Spleen (tissue), 11 donors: ENCODE measurements around the gene KCND3. TPM values are rescaled to one million over a fixed set of nuclear protein-coding genes. Genes with fewer than 3 reads are reported as not detected.

Source experiments
- DNase-seq: peaks from one replicate; pipeline ENCODE4 v3.0.0-alpha.2; 2020
- H3K27ac ChIP-seq, 8 donors: fragments of 200-600 bp; sonication (generic) in 7 of 8; 1 replicate in 4 of 8; 2 replicates in 4 of 8; pipeline versions ENCODE4 v1.5.0 to v1.8.0; 2016 to 2021; ENCODE audit warnings: inconsistent platforms in 4 of 8, mild to moderate bottlenecking in 4 of 8, moderate library complexity in 1 of 8
- H3K27me3 ChIP-seq, 7 donors: fragments of 200-600 bp; sonication (generic) in 6 of 7; replicated peaks in 1 of 7; 1 replicate in 4 of 7; 2 replicates in 3 of 7; pipeline versions ENCODE4 v1.5.0 to v1.8.0; 2016 to 2021; ENCODE audit warnings: inconsistent platforms in 3 of 7, mild to moderate bottlenecking in 1 of 7
- H3K36me3 ChIP-seq, 6 donors: fragments of 200-600 bp; sonication (generic) in 5 of 6; 1 replicate in 4 of 6; 2 replicates in 2 of 6; pipeline versions ENCODE4 v1.5.0 to v1.8.0; 2016 to 2021; ENCODE audit warnings: inconsistent platforms in 2 of 6
- H3K4me1 ChIP-seq, 6 donors: fragments of 200-600 bp; sonication (generic) in 5 of 6; 1 replicate in 3 of 6; 2 replicates in 3 of 6; pipeline versions ENCODE4 v1.5.0 to v1.8.0; 2016 to 2021; ENCODE audit warnings: inconsistent platforms in 3 of 6
- H3K4me3 ChIP-seq, 8 donors: fragments of 200-600 bp; sonication (generic) in 7 of 8; 1 replicate in 4 of 8; 2 replicates in 4 of 8; pipeline versions ENCODE4 v1.5.0 to v1.8.0; 2016 to 2021; ENCODE audit warnings: inconsistent platforms in 4 of 8, mild to moderate bottlenecking in 4 of 8, moderate library complexity in 2 of 8
- H3K9me3 ChIP-seq, 8 donors: fragments of 200-600 bp; sonication (generic) in 7 of 8; 1 replicate in 4 of 8; 2 replicates in 4 of 8; pipeline versions ENCODE4 v1.5.0 to v1.8.0; 2016 to 2021; ENCODE audit warnings: inconsistent platforms in 4 of 8
- POLR2A ChIP-seq, 3 donors: fragments of 450-650 bp; IDR thresholded peaks; one replicate each; pipeline ENCODE4 v1.5.1; 2017; ENCODE audit warnings: antibody characterized with exemption in 3 of 3, mild to moderate bottlenecking in 1 of 3
- POLR2AphosphoS5 ChIP-seq, 3 donors: sonication (generic); formaldehyde crosslinking; IDR thresholded peaks; one replicate each; pipeline ENCODE4 v1.5.1; 2017; ENCODE audit warnings: antibody characterized with exemption in 3 of 3
- WGBS, 5 donors: extraction: QIAGEN DNeasy Blood & Tissue Kit in 3 of 5; methylation state at CpG; one replicate each; pipeline versions ENCODE4 v1.1.5 to v1.1.7; 2013 to 2018; 5-methylcytosine and 5-hydroxymethylcytosine counted together
- intact Hi-C: fragments of 100-400 bp; cut with DNase I; formaldehyde crosslinking; loops from one replicate; pipeline ENCODE4 v1.15.0; 2023; ENCODE audit warnings: low total_unique reads
- polyA plus RNA-seq, 3 donors: library from polyadenylated mRNA; stranded (reverse); fragments of 200-250 nt; gene quantifications; one replicate each; pipeline ENCODE4 v1.2.1, GENCODE V29; 2013
- total RNA-seq, 7 donors: library from RNA; depleted of rRNA in 3 of 7; stranded (reverse); fragments of >200 nt in 3 of 7; fragmentation: NEBNext Ultra II Directional in 4 of 7; extraction: Animal tissue kit (Norgen Biotek cat#: 25700) in 4 of 7; gene quantifications; one replicate each; pipeline versions ENCODE4 v1.1.0 to v1.2.1, GENCODE V29; 2016 to 2021
- TF ChIP-seq, protein P1 (sequence below), 11 experiments: fragments of 200-600 bp in 7 of 11; fragments of 450-650 bp in 4 of 11; sonication (generic) in 4 of 11; IDR thresholded peaks in 8 of 11; conservative IDR thresholded peaks in 3 of 11; 1 replicate in 7 of 11; 2 replicates in 4 of 11; pipeline versions ENCODE4 v1.4.0 to v1.8.0; 2016 to 2021; ENCODE audit warnings: antibody characterized with exemption in 11 of 11, inconsistent platforms in 4 of 11, mild to moderate bottlenecking in 1 of 11
- donor health status: healthy with polysubstance abuse.
- donor health status: DM: no; HTN: no; CAD: no; lungs with moderate emphysema.
- donor health status: DM: no; HTN: no; CAD: no.
- donor health status: Bipolar disorder and iron deficiency.
- donor health status: healthy.
- donor health status: DM: no; HTN: no; CAD: no.
- donor health status: DM: yes; HTN: yes; CAD: no.

KCND3 gene
- total and polyA plus RNA-seq, 10 donors = 0.67 to 14.2 (median 8.6) TPM

- Histone ChIP-seq H3K4me1 (no peaks in the 10 kb centered on the region), H3K4me3 (no peak overlapping the region), H3K36me3 (no peaks in the 10 kb centered on the region), H3K27ac (no peak overlapping the region), H3K9me3 (no peaks in the 10 kb centered on the region), H3K27me3 (no peaks in the 10 kb centered on the region)
- no peak for DNase-seq
- 87 to 95% (median 90%) methylated on average over 5 of the region's 5 CpGs for WGBS, 5 donors
- intact Hi-C loops = no loop called here
- TF ChIP-seq POLR2AphosphoS5 (IDR thresholded peaks at IDR 0.05) = no peak
- TF ChIP-seq, protein P1, sequence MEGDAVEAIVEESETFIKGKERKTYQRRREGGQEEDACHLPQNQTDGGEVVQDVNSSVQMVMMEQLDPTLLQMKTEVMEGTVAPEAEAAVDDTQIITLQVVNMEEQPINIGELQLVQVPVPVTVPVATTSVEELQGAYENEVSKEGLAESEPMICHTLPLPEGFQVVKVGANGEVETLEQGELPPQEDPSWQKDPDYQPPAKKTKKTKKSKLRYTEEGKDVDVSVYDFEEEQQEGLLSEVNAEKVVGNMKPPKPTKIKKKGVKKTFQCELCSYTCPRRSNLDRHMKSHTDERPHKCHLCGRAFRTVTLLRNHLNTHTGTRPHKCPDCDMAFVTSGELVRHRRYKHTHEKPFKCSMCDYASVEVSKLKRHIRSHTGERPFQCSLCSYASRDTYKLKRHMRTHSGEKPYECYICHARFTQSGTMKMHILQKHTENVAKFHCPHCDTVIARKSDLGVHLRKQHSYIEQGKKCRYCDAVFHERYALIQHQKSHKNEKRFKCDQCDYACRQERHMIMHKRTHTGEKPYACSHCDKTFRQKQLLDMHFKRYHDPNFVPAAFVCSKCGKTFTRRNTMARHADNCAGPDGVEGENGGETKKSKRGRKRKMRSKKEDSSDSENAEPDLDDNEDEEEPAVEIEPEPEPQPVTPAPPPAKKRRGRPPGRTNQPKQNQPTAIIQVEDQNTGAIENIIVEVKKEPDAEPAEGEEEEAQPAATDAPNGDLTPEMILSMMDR (IDR thresholded peaks at IDR 0.05 in 8 of 11, conservative IDR thresholded peaks at IDR 0.05 in 3 of 11) = no peak
- no peak for TF ChIP-seq POLR2A (IDR thresholded peaks at IDR 0.05)
Observed at GRCh38 chr1:111818546-111818945, 170.9 kb downstream of the KCND3 start.

DNA sequence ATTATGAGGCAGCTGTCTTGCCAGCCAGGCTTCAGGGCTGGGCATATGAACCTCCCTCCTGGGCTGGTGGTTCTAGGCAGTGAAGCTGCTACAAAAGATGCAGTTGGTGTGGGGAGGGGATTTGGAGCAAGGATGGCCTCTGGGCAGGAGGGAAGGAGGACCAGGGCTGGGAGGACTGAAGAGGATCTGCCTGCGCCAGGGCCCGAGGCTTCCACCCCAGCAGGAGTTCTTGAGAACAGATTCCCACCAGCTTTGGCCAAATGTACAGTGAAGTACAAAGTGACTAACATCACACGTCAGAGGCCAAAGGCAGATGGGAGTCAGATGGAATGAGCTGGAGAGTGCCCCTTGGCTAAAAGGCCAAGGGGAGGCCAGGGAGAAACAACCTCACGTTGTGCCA lies 171.4 kb downstream of the KCND3 start:
- no peak overlapping the region for H3K4me3 ChIP-seq
- no peaks in the 10 kb centered on the region for H3K9me3 ChIP-seq
- no peak for DNase-seq
- no peaks in the 10 kb centered on the region for H3K27me3 ChIP-seq
- TF ChIP-seq POLR2AphosphoS5 (IDR thresholded peaks at IDR 0.05) (no peak), POLR2A (IDR thresholded peaks at IDR 0.05) (no peak)
- TF ChIP-seq, protein P1 (IDR thresholded peaks at IDR 0.05 in 8 of 11, conservative IDR thresholded peaks at IDR 0.05 in 3 of 11) = no peak
- no peaks in the 10 kb centered on the region for H3K4me1 ChIP-seq
- H3K27ac ChIP-seq = no peak overlapping the region
- whole genome bisulfite sequencing, 5 donors = 83 to 91% (median 84%) methylated on average over 4 of the region's 4 CpGs
- intact Hi-C loops = no loop called here
- H3K36me3 ChIP-seq = no peaks in the 10 kb centered on the region

DNA sequence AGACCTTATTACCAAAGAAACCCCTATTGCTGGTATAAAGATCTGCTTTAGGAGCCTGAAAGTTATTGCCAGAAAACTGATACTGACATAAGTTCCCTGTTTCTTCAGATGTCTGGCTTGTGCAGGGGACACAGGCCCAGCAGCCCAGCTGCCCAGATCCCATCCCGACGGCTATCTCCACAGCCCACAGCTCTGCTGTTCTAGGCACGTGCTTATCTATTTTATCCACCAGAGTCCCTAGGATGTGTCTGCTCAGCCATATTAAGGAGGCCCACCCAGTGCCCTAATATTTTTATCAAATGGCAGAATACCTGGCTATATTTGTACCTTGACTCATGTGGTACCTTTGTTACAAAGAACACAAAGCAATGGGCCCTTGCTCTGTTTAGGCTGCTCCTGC lies 174.8 kb downstream of the KCND3 start:
- intact Hi-C loops = no loop called here
- no peak overlapping the region for H3K4me3 ChIP-seq
- no peaks in the 10 kb centered on the region for H3K36me3 ChIP-seq
- 74 to 100% (median 92%) methylated on average over 3 of the region's 3 CpGs for WGBS, 5 donors
- no peaks in the 10 kb centered on the region for H3K27me3 ChIP-seq
- no peaks in the 10 kb centered on the region for H3K9me3 ChIP-seq
- H3K4me1 ChIP-seq = no peaks in the 10 kb centered on the region
- H3K27ac ChIP-seq = no peak overlapping the region
- TF ChIP-seq POLR2A (IDR thresholded peaks at IDR 0.05) = no peak
- TF ChIP-seq, protein P1 (IDR thresholded peaks at IDR 0.05 in 8 of 11, conservative IDR thresholded peaks at IDR 0.05 in 3 of 11) = no peak
- no peak for TF ChIP-seq POLR2AphosphoS5 (IDR thresholded peaks at IDR 0.05)
- DNase-seq = no peak

DNA sequence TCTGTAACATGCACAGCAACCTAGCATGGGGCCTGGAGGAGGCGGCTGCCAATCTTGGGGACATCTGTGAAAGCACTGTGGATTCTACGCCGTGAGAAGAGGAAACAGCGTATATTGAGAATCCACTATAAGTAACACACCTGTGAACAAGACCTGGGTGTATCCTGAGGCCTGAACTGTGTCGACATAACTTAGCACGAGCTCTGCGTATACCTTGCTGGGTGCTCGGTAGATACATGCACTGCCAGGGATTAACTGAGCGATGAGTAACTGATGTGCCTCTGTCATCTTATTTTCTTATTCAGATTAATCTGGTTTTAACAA lies 175.2 kb downstream of the KCND3 start:
- DNase-seq = no peak
- Histone ChIP-seq H3K36me3 (no peaks in the 10 kb centered on the region), H3K27me3 (no peaks in the 10 kb centered on the region), H3K4me1 (no peaks in the 10 kb centered on the region), H3K4me3 (no peak overlapping the region), H3K27ac (no peak overlapping the region), H3K9me3 (no peaks in the 10 kb centered on the region)
- 93 to 96% (median 95%) methylated on average over 9 of the region's 9 CpGs for WGBS, 5 donors
- intact Hi-C loops = no loop called here
- no peak for TF ChIP-seq POLR2A (IDR thresholded peaks at IDR 0.05)
- no peak for TF ChIP-seq POLR2AphosphoS5 (IDR thresholded peaks at IDR 0.05)
- TF ChIP-seq, protein P1 (IDR thresholded peaks at IDR 0.05 in 8 of 11, conservative IDR thresholded peaks at IDR 0.05 in 3 of 11) = no peak
